ENCODE results near the gene NT5C3B.
"Not testable (repeated sequence)": the region's sequence is repeated elsewhere in the genome, so short reads cannot be mapped to it uniquely, and the experiment has no call there.

Gene NT5C3B

GRCh38 chr17:41784207-41784744 lies 51.8 kb downstream of the NT5C3B start:
- DNase-seq (ENCODE audit: low spot score) = no peak

- no peak for DNase-seq (ENCODE audit: low spot score)
Observed at GRCh38 chr17:41782142-41782541, 53.9 kb downstream of the NT5C3B start.

GRCh38 chr17:41781404-41782110 lies 54.5 kb downstream of the NT5C3B start:
- no peak for DNase-seq (ENCODE audit: low spot score)

GRCh38 chr17:41779954-41780353 lies 56.1 kb downstream of the NT5C3B start:
- DNase-seq (ENCODE audit: low spot score) = no peak

GRCh38 chr17:41777574-41778188 lies 58.4 kb downstream of the NT5C3B start:
- peak; percentile 82 for DNase-seq (ENCODE audit: low spot score)

GRCh38 chr17:41777157-41777573 lies 58.9 kb downstream of the NT5C3B start:
- no peak for DNase-seq (ENCODE audit: low spot score)

GRCh38 chr17:41776262-41776900 lies 59.7 kb downstream of the NT5C3B start:
- not testable (repeated sequence) for DNase-seq (ENCODE audit: low spot score)

GRCh38 chr17:41775394-41776226 lies 60.4 kb downstream of the NT5C3B start:
- DNase-seq (ENCODE audit: low spot score) = no peak
